GM21825 (cell line): ENCODE data around the gene PTPN1.
"Not testable (repeated sequence)": the region's sequence is repeated elsewhere in the genome, so short reads cannot be mapped to it uniquely, and the experiment has no call there.

Experiments used
- ATAC-seq: cut with Tn5 transposase; IDR thresholded peaks from one replicate; pipeline ENCODE4 v1.9.1; 2021; ENCODE audit warnings: mild to moderate bottlenecking, moderate library complexity; ENCODE audit not compliant: unreplicated experiment

Gene PTPN1

DNA sequence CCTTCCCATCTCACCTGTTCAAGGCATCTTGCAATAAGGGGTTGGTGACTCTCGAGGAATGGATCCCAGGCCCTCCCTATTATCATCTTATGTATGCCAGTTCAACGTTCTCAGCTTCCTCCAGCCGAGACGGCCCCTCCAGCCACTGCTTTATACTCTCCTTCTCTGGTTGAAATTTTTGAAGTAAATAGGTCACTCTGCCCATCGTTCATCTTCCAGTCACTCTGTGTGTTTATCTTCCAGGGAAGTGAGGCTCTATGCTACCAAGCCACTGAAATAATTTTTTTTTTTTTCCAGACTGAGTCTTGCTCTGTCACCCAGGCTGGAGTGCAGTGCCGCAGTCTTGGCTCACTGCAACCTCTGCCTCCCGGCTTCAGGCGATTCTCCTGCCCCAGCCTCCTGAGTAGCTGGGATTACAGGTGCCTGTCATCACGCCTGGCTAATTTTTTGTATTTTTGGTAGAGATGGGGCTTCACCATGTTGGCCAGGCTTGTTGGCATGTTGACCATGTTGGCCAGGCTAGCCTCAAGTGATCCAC, 17.0 kb downstream of the PTPN1 start:
- ATAC-seq = no peak

DNA sequence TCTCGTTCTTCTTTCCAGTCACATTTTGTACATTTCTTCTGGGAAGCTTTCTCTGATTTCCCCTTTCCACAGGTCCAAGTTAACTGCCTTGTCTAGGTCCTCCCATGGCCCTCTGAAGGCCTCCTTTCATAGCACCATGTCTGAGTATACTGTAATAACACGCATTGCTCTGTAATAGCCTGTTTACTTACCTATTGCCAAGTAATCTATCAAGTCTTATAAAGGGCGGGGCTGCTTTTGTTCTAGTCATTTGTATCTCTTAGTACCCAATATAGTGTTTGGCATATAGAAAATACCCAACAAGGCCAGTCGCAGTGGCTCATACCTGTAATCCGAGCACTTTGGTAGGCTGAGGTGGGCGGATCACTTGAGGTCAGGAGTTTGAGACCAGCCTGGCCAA, 17.9 kb downstream of the PTPN1 start:
- ATAC-seq = no peak

DNA sequence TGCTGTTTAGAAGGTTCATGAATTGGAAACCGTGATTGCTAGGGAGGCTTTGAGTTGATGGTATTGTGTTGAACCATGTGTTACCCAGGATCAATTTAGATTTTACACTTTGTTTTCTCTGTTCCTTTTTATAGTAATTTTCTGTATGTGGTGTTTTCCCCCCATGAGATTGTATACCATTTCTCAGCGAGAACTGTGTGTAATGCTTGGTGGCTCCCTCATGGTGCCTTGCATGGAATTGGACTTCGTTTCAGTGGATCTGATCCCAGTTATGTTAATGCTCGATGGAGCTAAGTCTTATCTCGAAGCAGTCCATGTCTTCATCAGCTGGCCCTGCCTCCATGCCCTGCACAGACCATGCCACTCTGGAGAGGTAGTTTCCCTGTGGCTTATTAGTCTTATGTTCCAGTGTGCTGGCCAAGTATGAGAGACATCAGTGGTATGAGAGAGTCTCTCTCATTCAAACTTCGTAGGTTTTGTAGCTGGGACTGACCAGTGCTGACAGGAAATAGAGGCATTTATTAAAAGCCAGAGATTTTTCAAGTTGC, 18.7 kb downstream of the PTPN1 start:
- ATAC-seq = no peak

DNA sequence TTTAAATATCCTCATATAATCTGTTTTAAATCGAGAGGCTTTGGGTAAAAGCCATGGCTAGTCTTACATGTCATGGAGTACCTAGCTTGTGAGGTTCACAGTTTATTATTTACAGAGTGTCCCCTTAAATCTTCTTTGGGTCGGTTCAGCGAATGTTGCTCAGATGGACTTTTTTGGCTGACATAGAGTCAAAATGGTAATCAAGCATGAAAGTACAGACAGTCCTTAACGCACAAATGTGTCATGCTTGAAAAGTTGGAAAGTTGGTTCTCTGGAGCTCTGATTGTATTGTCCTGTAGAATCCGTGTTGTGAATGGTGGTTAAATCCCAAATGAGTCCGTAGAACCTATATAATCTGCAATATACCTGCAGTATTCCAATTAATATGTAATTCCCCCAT, 22.0 kb downstream of the PTPN1 start:
- ATAC-seq = no peak

DNA sequence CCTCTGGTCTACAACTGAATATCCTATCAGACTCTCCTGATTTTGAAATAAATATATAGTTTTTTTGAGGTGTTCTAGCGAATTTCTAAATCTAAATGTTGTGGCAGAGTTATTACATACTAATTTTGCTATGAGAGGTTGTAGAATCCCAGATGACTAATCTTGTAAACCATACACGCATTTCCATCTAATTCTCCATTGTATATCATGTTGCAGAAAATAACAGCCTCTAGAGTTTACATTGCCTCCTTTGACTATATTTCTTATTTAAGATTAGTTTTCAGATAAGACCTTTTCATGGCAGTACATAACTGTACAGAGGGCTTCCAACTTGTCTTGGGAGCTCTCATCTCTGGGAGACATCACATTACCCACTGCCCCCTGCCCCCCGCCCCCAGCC, 22.9 kb downstream of the PTPN1 start:
- no peak for ATAC-seq

DNA sequence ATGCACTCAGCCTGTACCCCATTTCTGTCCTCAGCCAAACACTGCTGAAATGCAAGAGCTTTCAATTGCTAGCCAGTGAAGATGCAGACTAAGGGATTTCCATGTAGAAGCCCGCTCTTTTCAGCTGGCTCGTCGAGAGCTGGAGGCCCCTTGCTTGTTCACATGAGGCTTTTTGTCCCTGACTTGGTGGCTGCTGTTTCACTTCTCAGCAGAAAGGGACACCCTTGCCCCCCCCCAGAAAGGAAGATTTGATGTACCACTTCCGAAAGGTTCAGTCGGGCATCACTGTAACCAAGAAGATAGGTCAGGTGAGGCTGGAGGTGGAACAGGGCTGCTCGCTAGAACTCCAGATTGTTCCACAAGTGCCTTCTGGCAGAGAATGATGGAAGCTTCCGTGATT, 23.3 kb downstream of the PTPN1 start:
- no peak for ATAC-seq

DNA sequence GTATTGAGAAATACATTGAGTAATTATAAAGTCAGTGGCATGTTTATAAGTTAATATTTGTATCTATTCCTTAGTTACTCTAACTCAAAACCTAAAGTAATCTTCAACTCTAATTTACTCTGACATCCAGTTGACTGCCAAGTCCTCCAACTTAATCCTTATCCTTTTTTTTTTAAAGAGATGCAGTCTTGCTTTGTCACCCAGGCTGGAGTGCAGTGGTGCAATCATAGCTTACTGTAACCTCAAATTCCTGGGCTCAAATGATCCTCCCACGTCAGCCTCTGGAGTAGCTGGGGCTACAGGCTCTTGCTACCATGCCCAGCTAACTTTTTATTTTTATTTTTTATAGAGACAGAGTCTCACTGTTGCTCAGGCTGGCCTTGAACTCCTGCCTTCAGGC, 24.4 kb downstream of the PTPN1 start:
- no peak for ATAC-seq

DNA sequence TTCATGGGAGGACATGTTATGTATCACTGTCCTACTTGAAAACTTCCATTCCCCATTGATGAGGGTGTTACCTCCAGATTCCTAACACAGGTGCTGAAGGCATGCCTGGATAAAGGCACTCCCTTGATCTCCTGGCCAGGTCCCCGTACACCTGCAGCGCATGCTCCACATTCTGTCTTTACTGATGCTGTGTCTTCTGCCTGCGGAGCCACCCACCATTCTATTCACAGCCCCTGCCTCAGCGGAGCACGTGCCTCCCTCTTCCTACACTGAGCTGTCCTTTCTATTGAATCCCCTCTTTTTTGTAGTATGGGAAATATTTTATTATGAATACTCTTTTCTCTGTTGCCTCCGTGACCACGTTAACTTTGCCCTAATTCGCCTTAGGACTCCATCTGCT, 25.0 kb downstream of the PTPN1 start:
- ATAC-seq = no peak

DNA sequence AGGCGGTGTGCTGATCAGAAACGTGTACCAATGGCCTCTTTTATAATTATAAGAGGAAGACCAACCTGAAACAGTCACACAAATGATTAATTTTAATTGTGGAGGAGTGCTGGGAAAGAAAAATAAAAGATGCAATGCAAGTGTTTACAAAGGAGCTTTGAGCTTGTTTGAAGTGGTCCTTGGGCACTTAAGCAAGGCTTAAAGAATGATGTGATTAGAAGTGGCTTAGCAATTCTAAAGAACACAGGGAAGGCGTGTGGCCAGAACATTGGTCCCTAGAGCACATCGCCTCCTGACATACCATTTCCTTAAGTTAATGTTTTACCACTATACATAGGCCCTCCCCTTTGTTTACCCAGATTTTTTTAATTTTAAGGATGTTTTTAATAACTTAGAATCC, 26.1 kb downstream of the PTPN1 start:
- no peak for ATAC-seq

DNA sequence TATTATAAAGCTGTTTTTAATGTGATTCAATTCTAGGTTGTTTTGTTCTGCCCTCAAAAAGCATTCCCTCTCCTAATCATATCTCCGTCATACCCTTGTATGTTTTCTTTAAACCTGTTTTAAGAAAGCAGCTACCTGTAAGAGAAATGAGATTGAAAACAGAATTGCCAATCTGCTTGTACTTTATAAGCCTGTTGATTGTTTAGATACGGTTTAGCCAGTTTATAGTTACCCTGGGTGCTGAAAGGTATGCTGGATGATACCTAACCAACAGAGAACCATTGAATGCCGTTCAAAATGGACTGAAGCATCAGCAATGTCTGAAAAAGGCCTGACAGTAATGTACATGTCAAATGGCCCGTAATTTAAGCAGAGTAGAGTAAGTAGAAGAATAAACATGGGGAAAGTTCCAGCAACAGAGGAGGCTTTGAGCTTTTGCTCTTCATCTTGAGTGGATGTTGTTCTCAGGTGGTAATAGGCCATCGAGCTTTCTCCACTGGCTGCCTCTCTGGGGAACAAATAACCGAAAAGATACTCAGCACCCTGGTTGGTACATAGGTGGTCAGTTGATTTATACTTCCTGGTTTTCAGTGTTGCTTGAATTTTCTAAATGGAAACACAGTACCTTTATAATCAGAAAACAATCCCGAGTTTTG, 27.5 kb downstream of the PTPN1 start:
- no peak for ATAC-seq

DNA sequence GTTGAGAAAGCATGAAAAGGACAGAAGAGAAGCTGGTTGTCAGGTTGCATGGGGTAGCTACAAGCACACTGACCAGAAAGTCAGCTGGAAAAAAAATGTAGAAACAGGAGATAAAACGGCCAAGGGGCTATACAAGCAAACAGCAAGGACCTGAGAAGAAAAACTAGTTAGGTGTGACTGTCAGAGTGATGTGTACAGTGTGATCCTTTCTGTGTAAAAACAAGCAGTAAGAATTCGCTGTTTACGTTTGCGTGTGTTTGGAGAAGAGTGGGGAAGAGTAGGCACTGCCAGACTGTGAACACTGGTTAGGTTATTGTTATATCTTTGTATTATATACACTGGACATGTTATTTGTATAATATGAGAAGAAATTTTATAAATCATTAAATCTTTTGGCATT, 28.1 kb downstream of the PTPN1 start:
- no peak for ATAC-seq

DNA sequence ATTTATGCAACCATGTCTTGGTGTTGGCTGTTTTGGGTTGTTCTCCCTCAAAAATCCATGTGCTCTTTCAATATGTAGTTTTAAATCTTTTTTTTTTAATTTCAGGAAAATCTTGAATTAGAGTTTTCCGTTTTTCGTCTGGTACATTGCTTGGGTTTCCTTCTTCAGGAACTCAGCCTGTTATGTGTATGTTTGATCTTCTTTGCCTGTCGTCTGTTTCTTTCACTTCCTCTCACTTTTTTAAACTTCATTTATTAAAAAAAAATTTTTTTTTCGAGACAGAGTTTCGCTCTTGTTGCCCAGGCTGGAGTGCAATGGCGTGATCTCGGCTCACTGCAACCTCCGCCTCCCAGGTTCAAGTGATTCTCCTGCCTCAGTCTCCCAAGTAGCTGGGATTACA, 29.6 kb downstream of the PTPN1 start:
- ATAC-seq = not testable (repeated sequence)

DNA sequence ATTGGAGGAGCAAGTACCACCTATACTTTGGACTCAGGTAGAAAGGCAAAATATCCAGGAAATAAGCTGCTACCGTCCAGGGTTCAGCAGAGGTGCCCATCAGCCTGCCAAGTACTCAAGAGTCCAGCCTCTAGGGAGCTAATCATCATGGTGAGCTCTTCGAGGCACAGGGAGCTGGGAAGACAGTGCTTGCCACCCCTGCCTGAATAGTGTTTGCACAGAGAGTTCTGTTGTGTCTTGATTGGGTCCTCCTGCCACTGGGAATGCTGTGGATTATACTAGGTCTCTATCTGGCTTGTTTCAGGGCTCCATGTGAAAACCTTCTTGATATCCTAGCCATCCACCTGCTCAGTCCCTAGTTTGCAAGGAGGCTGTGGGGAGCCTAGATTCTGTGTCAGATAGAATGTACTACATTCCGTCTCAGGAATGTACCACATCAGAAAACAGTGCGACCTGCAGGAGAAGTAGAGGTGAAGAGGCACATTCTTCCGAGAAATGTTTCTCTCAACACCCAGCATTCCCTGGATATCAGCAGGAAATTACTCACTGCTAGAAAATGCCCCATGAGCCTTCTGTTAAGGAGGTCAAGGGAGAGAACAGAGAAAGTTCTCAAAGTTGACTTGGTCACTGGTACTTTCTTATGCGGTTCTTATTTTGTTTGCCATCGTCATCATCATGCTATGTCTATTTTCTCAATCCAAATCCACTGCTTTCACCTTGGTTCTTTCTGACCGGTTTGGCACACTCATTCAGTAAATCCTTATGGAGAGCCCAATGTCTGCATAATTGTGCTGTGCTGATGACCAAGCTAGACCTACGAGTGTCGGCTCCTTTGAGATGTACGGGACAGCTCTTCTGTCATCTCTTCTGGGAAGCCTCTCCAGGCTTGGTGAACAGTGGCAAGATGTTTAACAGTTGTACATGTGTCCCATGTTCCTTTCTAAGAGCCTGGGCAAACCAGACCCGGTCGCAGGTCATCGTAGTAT, 30.7 kb downstream of the PTPN1 start:
- ATAC-seq = no peak

DNA sequence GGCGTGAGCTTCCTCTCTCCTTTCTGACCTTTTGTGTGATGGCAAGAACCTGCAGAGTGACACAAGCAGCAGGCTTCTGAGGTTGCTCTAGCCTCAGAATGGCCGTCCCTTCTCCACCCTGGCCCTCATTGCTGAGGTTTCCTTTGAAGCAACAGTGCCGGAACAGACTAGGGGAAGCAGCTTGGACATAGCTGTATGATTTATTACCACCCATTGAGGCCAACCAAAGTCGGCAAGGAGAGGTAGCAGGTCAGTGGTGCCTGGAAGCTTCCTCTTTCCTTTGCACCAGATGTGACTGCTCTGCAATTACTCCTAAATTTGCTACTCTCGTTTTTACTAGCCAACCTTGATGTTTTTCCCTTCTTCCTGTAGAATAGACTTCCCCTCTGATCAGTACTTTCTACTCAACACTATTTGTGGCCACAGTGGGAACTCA, 31.4 kb downstream of the PTPN1 start:
- ATAC-seq = peak; percentile 49

DNA sequence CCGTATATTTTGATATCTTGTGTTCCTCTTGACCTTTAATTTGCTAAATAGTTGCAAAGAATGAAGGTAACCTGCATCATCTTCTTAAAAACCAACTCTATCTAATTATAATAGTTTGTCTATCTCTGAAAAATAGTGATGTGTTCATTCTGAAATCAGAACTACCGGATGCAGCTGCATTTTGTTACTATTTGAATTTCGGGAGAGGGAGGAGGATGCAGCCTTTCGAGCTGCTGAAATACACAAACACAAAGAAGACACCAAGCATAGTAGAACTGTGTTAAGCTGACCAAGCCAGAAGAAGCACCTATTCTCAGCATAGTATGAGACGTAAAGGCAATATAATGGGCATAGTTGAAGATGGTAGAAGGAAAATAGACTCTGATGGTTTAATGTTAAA, 33.1 kb downstream of the PTPN1 start:
- ATAC-seq = no peak

DNA sequence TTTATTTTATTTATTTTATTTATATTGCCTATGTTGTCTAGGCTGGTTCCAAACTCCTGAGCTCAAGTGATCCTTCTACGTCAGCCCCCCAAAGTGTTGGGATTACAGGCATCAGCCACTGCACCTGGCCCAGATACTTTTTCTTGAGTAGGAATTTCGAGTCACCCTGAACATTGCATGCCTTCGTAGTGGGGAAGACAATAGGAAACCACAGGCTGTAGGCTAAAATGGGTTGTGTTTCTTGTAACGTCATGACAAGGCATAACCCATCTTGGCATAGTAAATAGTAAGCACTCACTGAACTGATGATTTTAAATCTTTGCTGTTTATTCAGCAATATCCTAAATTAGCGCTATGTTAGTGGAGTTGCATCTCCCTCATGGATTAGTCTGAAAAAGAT, 34.9 kb downstream of the PTPN1 start:
- ATAC-seq = no peak

DNA sequence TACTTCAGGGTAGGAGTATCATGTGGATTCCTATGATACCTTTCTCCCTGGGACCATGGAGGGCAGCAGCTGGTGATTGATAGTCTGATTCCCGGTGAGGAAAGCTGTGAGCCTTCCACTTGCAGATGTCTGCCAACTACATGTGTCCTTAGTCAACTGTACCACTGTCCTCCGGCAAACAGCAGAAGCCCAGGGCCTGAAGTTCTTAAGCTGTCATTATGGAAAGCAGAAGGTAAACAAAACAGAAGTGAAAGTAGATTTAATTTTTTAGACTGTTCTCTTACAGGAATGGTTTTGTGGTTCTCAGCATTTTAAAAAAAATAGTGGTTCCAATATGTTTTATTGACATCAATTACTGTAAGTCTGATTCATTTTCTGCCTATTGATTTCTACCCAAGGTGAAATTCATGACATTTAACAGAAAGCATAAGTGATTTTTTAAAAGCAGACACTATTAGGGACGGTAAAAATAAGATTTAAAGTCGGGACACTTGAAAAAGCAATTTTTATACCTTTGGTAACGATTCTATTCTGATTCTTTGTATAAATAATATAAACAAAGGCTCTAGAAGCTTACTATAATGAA, 36.6 kb downstream of the PTPN1 start:
- ATAC-seq = no peak

DNA sequence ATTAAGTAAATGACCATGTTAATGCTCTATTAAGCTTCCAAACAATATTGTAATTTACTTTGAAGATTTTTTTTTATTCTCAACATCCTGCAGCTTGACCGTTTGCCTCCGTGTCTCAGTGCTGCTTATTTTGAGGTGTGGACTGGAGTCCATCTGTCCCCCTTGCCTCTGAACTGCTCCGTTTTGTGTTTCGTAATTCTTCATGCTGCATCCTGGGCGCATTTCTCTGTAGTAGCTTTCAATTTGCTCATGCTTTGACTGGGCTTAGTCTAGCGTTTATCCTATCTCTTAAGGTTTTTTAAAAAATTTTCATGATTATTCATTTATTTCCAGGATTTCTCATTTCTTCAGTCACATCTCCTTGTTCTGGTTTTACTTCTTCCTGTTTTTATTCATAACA, 37.8 kb downstream of the PTPN1 start:
- ATAC-seq = no peak

DNA sequence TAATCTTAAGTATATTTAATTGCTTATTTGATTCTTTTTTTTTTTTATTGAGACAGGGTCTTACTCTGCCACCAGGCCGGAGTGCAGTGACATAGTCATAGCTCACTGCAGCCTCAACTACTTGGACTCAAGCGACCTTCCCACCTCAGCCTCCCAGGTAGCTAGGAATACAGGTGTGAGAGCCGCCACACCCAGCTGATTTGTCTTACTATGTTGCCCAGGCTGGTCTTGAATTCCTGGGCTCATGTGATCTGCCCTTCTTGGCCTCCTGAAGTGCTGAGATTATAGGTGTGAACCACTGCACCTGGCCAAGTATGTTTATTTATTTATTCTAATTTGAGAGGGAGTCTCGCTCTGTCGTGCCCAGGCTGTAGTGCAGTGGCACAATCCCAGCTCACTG, 38.2 kb downstream of the PTPN1 start:
- no peak for ATAC-seq

DNA sequence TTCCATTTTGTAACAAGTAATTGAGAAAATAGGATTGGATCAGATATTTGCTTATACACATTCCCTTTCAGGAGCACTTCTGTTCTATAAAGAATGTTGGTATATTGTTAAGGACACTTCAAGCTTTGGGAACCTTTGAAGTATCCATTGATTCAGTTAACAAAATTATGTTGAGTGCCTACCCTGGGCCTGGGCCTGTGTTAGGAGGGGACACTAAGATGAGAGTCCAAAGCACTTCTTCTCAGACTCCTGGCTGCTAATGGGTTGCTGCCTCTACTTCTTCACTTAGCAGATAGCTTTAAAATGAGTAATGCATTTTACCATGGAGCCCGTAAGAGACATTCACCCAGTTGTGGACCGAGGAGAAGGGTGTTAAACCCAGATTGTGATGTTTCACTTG, 40.3 kb downstream of the PTPN1 start:
- no peak for ATAC-seq

DNA sequence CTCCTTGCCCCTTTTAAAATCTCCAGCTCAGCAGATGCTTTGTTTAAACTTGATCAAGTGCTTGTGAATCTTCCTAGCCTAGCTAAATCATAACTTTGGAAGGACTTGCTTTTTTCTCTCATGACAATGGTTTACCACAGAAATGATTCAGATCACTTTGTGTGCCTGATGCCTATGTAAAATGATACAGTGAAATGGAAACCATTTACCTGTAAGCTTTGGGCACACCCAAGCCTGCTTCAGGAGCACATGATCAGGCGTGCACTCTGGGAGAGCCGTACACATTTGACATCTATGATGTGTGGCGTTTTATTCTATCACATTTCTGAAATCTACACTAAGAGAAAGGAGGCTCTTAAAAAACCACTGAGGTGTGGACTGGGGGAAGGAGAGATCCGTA, 41.1 kb downstream of the PTPN1 start:
- ATAC-seq = no peak
